Activated CD8-positive, alpha-beta memory T cell treated with anti-CD3 and anti-CD28 coated beads, Interleukin-2, amount 50 U/mL, for 24 hours (primary cell): ENCODE data around the gene GYPA.
"Not testable (repeated sequence)": the region's sequence is repeated elsewhere in the genome, so short reads cannot be mapped to it uniquely, and the experiment has no call there.

Source experiments
- DNase-seq: peaks from one replicate; pipeline ENCODE4 v3.0.0-alpha.2; 2020; ENCODE audit errors: extremely low read depth

Gene GYPA

GRCh38 chr4:144140594-144141295, at the start of gene GYPA:
Gene GYPA (minus strand): TSS chr4:144140718. CDS start chr4:144140635, 83 bp downstream.
- DNase-seq = not testable (repeated sequence)

- no peak for DNase-seq
Measured at GRCh38 chr4:144190009-144190408, 49.5 kb upstream of the GYPA start.

GRCh38 chr4:144189121-144189520, 48.6 kb upstream of the GYPA start:
- no peak for DNase-seq

GRCh38 chr4:144185086-144185485, 44.6 kb upstream of the GYPA start:
- no peak for DNase-seq

GRCh38 chr4:144183165-144183564, 42.6 kb upstream of the GYPA start:
- no peak for DNase-seq

GRCh38 chr4:144181391-144181790, 40.9 kb upstream of the GYPA start:
- no peak for DNase-seq

- no peak for DNase-seq
Measured at GRCh38 chr4:144179152-144179739, 38.7 kb upstream of the GYPA start.

GRCh38 chr4:144178414-144178813, 37.9 kb upstream of the GYPA start:
- no peak for DNase-seq

GRCh38 chr4:144176476-144176875, 36.0 kb upstream of the GYPA start:
- no peak for DNase-seq

GRCh38 chr4:144174401-144175067, 34.0 kb upstream of the GYPA start:
- DNase-seq = no peak

GRCh38 chr4:144171697-144172096, 31.2 kb upstream of the GYPA start:
- DNase-seq = no peak

- DNase-seq = no peak
Measured at GRCh38 chr4:144169211-144169610, 28.7 kb upstream of the GYPA start.

- DNase-seq = no peak
Measured at GRCh38 chr4:144154044-144154443, 13.5 kb upstream of the GYPA start.

GRCh38 chr4:144142690-144143326, 2.3 kb upstream of the GYPA start:
- DNase-seq = not testable (repeated sequence)

GRCh38 chr4:144141493-144141892, 975 bp upstream of the GYPA start:
- DNase-seq = no peak

- DNase-seq = not testable (repeated sequence)
Measured at GRCh38 chr4:144139991-144140390, 527 bp downstream of the GYPA start.

- DNase-seq = not testable (repeated sequence)
Measured at GRCh38 chr4:144139547-144139946, 971 bp downstream of the GYPA start.

GRCh38 chr4:144138239-144138638, 2.3 kb downstream of the GYPA start:
- DNase-seq = not testable (repeated sequence)

GRCh38 chr4:144137137-144137931, 3.2 kb downstream of the GYPA start:
- DNase-seq = not testable (repeated sequence)

- not testable (repeated sequence) for DNase-seq
Measured at GRCh38 chr4:144136189-144136588, 4.3 kb downstream of the GYPA start.

- not testable (repeated sequence) for DNase-seq
Measured at GRCh38 chr4:144130167-144130566, 10.4 kb downstream of the GYPA start.
